K562 (cell line): ENCODE measurements around the gene C2CD4D. TPM values are rescaled to one million over a fixed set of nuclear protein-coding genes. Genes with fewer than 3 reads are reported as not detected.
A peak's percentile ranks its signal among the peaks of the same experiment; 100 is the strongest.

Experiments used
- ATAC-seq: fragments of 200-7000 bp; cut with Tn5 transposase; 3 replicates; pipeline ENCODE4 v1.9.1; 2020; ENCODE audit warnings: moderate library complexity
- BruUV-seq: library from RNA; stranded (reverse); fragments of 400-500 nt; replicated peaks from 2 replicates; lab custom pipeline; 2021; lab: Mats Ljungman, UMichigan
- CTCF ChIA-PET: fragments of 300-600 bp; formaldehyde crosslinking; extraction: SDS; loops from one replicate; lab custom pipeline; 2021; ENCODE audit warnings: low intra/inter-chr PET ratio; lab: Yijun Ruan, JAX
- POLR2A ChIA-PET: fragments of 300-600, 350-650 bp; sonication (Branson Sonifier 250); formaldehyde crosslinking; extraction: SDS; loops from one replicate; lab custom pipeline; 2021; ENCODE audit warnings: antibody characterized with exemption, inconsistent platforms; lab: Yijun Ruan, JAX
- DNase-seq, 4 experiments: peaks; one replicate each; pipeline versions ENCODE4 v3.0.0 to v3.0.0-alpha.2; 2011 to 2018; ENCODE audit warnings: low spot score in 3 of 4, mixed read lengths in 3 of 4; ENCODE audit errors: extremely low read depth in 1 of 4
- FAIRE-seq: peaks from 2 replicates; lab custom pipeline; 2011; peaks lifted over from hg19 to GRCh38; lab: Jason Lieb, UNC
- H2AFZ ChIP-seq: 2 replicates; pipeline ENCODE4 v1.6.0; 2011; ENCODE audit warnings: low read depth, low read length, control low read depth, inconsistent platforms
- H3K27ac ChIP-seq: fragments of 200-600 bp; 3 replicates; pipeline ENCODE4 v1.8.0; 2011; ENCODE audit warnings: low read depth, mild to moderate bottlenecking, control low read depth, inconsistent platforms, low read length, moderate library complexity, mixed read lengths; ENCODE audit errors: extremely low read depth
- H3K27me3 ChIP-seq, 2 experiments: fragments of 300-600 bp in 1 of 2; 2 replicates in 1 of 2; 3 replicates in 1 of 2; pipeline versions ENCODE4 v1.6.0 to v1.8.0; 2011; ENCODE audit warnings: inconsistent platforms in 2 of 2, low read length in 2 of 2, mild to moderate bottlenecking in 1 of 2, mixed read lengths in 1 of 2, moderate library complexity in 1 of 2; ENCODE audit not compliant: control insufficient read depth in 2 of 2, insufficient read depth in 2 of 2
- H3K36me3 ChIP-seq: fragments of 300-600 bp; 3 replicates; pipeline ENCODE4 v1.8.0; 2011; ENCODE audit warnings: mild to moderate bottlenecking, low read length, inconsistent platforms; ENCODE audit not compliant: control insufficient read depth, insufficient read depth
- H3K4me1 ChIP-seq, 2 experiments: fragments of 200-600 bp in 1 of 2; replicated peaks in 1 of 2; 2 replicates in 1 of 2; 3 replicates in 1 of 2; pipeline versions ENCODE4 v1.5.1 to v1.8.0; 2011; ENCODE audit warnings: inconsistent platforms in 2 of 2, low read length in 2 of 2, mild to moderate bottlenecking in 1 of 2, mixed read lengths in 1 of 2, moderate library complexity in 1 of 2; ENCODE audit not compliant: control insufficient read depth in 2 of 2, insufficient read depth in 2 of 2
- H3K4me2 ChIP-seq: 2 replicates; pipeline ENCODE4 v1.6.1; 2011; ENCODE audit warnings: low read length, control low read depth, inconsistent platforms, mixed read lengths; ENCODE audit not compliant: insufficient read depth
- H3K4me3 ChIP-seq: fragments of 200-600 bp; sonication (generic), shearing (Covaris generic); 2 replicates; pipeline ENCODE4 v1.5.1; 2016; ENCODE audit warnings: control low read depth, inconsistent platforms
- H3K79me2 ChIP-seq: fragments of 200-600 bp; 3 replicates; pipeline ENCODE4 v1.8.0; 2011; ENCODE audit warnings: low read length, inconsistent platforms; ENCODE audit not compliant: control insufficient read depth, insufficient read depth
- H3K9ac ChIP-seq, 2 experiments: 2 replicates each; pipeline versions ENCODE4 v1.6.0 to v1.6.1; 2011; ENCODE audit warnings: low read depth in 2 of 2, low read length in 2 of 2, control low read depth in 1 of 2, inconsistent platforms in 1 of 2, mild to moderate bottlenecking in 1 of 2, mixed read lengths in 1 of 2; ENCODE audit not compliant: insufficient read depth in 1 of 2
- H3K9me1 ChIP-seq: one replicate; pipeline ENCODE4 v1.6.0; 2011; ENCODE audit warnings: inconsistent platforms, mild to moderate bottlenecking, low read length, moderate library complexity; ENCODE audit not compliant: control insufficient read depth, insufficient read depth
- H3K9me3 ChIP-seq: replicated peaks from 2 replicates; pipeline ENCODE4 v1.5.1; 2011; ENCODE audit warnings: low read depth, low read length, inconsistent platforms; ENCODE audit not compliant: control insufficient read depth, insufficient read depth
- H4K20me1 ChIP-seq: replicated peaks from 2 replicates; pipeline ENCODE4 v1.6.1; 2011; ENCODE audit warnings: low read length, inconsistent platforms, mixed read lengths; ENCODE audit not compliant: control insufficient read depth, insufficient read depth
- BACH1 ChIP-seq: fragments of 200-800 bp; sonication (Bioruptor generic); IDR thresholded peaks from 2 replicates; pipeline ENCODE4 v1.6.1; 2016; ENCODE audit warnings: missing genetic modification characterization, missing compliant biosample characterization
- CHCHD3 ChIP-seq: fragments of 250-450 bp; sonication (Bioruptor Pico); IDR thresholded peaks from 2 replicates; pipeline ENCODE4 v2.1.2; 2022; ENCODE audit warnings: mild to moderate bottlenecking
- DACH1 ChIP-seq: fragments of 450-650 bp; IDR thresholded peaks from 2 replicates; pipeline ENCODE4 v1.6.1; 2018; ENCODE audit not compliant: partially characterized antibody
- FOXJ2 ChIP-seq: fragments of 200-800 bp; sonication (Bioruptor generic); IDR thresholded peaks from 2 replicates; pipeline ENCODE4 v1.6.1; 2016; ENCODE audit warnings: missing genetic modification characterization, missing compliant biosample characterization
- KLF1 ChIP-seq: fragments of 450-650 bp; IDR thresholded peaks from 2 replicates; pipeline ENCODE4 v1.6.1; 2016; ENCODE audit warnings: missing genetic modification characterization, missing compliant biosample characterization
- NUFIP1 ChIP-seq: fragments of 450-650 bp; IDR thresholded peaks from 2 replicates; pipeline ENCODE4 v1.6.1; 2018; ENCODE audit not compliant: partially characterized antibody
- ZNF347 ChIP-seq: fragments of 450-650 bp; formaldehyde crosslinking; IDR thresholded peaks from 2 replicates; pipeline ENCODE4 v1.4.0; 2020; ENCODE audit warnings: low read depth, mild to moderate bottlenecking, moderate library complexity
- ZNF444 ChIP-seq: fragments of 250-450 bp; sonication (Bioruptor Pico); IDR thresholded peaks from 2 replicates; pipeline ENCODE4 v1.4.0; 2020; ENCODE audit warnings: mild to moderate bottlenecking, moderate library complexity
- ZNF551 ChIP-seq: fragments of 250-450 bp; sonication (Bioruptor Pico); IDR thresholded peaks from 2 replicates; pipeline ENCODE4 v1.5.0; 2021; ENCODE audit warnings: mild to moderate bottlenecking, moderate library complexity
- ZNF561 ChIP-seq: fragments of 450-650 bp; formaldehyde crosslinking; conservative IDR thresholded peaks from 2 replicates; pipeline ENCODE4 v1.4.0; 2020; ENCODE audit warnings: mild to moderate bottlenecking, moderate library complexity
- WGBS: fragments of 100-300 bp; shearing (Covaris generic); methylation state at CpG from one replicate; pipeline ENCODE4 v1.1.6; 2016; ENCODE audit warnings: low coverage, mixed read lengths; ENCODE audit not compliant: insufficient coverage; ENCODE audit errors: missing lambda C conversion rate; 5-methylcytosine and 5-hydroxymethylcytosine counted together
- in situ Hi-C: fragments of 300-500 bp; cut with MboI; formaldehyde crosslinking; loops from 4 replicates; pipeline ENCODE4 v1.15.0; 2018; ENCODE audit warnings: inconsistent platforms, mixed read lengths
- intact Hi-C: fragments of 100-400 bp; cut with micrococcal nuclease; formaldehyde crosslinking; loops from 2 replicates; pipeline ENCODE4 v1.14.2; 2022
- polyA plus RNA-seq, 8 experiments: library from polyadenylated mRNA; depleted of rRNA in 4 of 8; stranded (reverse) in 5 of 8; unstranded in 3 of 8; fragments of >200 nt; fragmentation: Nextera tagmentation in 2 of 8; fragmentation: Illumina TruSeq in 1 of 8; extraction: Ambion mirVana in 2 of 8; extraction: Trizol in 1 of 8; gene quantifications; 2 replicates each; pipeline versions ENCODE4 v1.2.1 to v1.2.3, GENCODE V29; 2011 to 2014; ENCODE audit warnings: inconsistent platforms in 1 of 8, missing spikeins in 1 of 8
- total RNA-seq, 7 experiments: library from RNA; depleted of rRNA in 6 of 7; stranded (reverse); fragments of >200 nt in 6 of 7; fragmentation: Illumina TruSeq in 2 of 7; extraction: Trizol in 2 of 7; gene quantifications; 2 replicates each; pipeline versions ENCODE4 v1.2.1 to v1.2.3, GENCODE V29; 2011 to 2021; ENCODE audit warnings: low replicate concordance in 1 of 7
- TF ChIP-seq, protein P1 (sequence below): fragments of 200-400 bp; formaldehyde crosslinking; IDR thresholded peaks from 2 replicates; pipeline ENCODE4 v1.6.1; 2017; ENCODE audit warnings: mild to moderate bottlenecking, low read depth, low read length, moderate library complexity
- TF ChIP-seq, protein P2 (sequence below): fragments of 450-650 bp; IDR thresholded peaks from one replicate; pipeline ENCODE4 v1.6.1; 2018; ENCODE audit warnings: mild to moderate bottlenecking, moderate library complexity; ENCODE audit not compliant: partially characterized antibody
- TF ChIP-seq, protein P3 (sequence below), 2 experiments: fragments of 450-650 bp; IDR thresholded peaks; 2 replicates each; pipeline ENCODE4 v1.6.1; 2018; ENCODE audit warnings: mild to moderate bottlenecking in 2 of 2, low read depth in 1 of 2; ENCODE audit not compliant: partially characterized antibody in 2 of 2

C2CD4D gene
- total and polyA plus RNA-seq, 9 of the 15 experiments (the other 6 are each of a cell fraction or from before 2014, with no cell fraction given), result not detected

DNA sequence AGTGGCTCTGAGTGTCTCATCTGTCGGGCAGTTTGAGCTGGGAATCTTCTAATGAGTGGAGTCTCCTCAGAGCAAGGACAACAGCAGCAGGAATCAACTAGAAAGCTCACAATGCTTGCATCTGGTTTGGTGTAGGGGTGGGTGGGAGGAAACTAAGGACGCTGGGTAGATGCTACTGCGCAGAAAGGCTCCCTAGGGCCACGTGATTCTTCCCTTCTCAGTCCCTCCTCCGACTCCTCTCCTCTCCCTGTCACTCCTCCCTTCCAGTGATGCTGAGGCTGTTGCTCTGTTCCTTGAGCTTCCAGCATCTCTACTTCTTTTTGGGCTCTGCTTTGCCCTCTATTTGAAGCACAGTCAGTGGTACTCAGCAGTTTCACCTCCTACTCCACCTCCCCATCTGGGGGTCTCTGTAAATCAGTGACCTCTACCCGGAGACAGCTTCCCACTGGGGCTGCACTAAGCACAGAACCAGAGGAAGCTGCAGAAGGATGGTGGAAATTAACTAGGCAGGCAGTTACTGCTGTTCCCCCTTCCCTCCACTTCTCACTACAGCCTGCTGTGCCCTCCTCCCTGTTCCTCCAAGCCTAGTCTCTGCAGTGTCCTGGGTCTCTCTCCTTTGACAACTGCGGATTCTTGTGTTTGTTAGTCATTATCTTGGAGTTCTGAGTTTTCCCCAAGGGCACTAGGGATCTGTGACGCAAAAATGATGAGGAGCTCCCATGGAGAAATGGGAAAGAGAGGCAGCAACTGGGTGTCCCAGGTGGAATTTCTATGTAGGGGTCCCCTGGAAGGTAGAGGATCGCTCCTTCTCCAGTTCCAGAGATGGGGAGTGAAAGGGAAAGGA lies 40.2 kb downstream of the C2CD4D start (continued):
- TF ChIP-seq, protein P1, sequence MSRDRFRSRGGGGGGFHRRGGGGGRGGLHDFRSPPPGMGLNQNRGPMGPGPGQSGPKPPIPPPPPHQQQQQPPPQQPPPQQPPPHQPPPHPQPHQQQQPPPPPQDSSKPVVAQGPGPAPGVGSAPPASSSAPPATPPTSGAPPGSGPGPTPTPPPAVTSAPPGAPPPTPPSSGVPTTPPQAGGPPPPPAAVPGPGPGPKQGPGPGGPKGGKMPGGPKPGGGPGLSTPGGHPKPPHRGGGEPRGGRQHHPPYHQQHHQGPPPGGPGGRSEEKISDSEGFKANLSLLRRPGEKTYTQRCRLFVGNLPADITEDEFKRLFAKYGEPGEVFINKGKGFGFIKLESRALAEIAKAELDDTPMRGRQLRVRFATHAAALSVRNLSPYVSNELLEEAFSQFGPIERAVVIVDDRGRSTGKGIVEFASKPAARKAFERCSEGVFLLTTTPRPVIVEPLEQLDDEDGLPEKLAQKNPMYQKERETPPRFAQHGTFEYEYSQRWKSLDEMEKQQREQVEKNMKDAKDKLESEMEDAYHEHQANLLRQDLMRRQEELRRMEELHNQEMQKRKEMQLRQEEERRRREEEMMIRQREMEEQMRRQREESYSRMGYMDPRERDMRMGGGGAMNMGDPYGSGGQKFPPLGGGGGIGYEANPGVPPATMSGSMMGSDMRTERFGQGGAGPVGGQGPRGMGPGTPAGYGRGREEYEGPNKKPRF, result no peak

DNA sequence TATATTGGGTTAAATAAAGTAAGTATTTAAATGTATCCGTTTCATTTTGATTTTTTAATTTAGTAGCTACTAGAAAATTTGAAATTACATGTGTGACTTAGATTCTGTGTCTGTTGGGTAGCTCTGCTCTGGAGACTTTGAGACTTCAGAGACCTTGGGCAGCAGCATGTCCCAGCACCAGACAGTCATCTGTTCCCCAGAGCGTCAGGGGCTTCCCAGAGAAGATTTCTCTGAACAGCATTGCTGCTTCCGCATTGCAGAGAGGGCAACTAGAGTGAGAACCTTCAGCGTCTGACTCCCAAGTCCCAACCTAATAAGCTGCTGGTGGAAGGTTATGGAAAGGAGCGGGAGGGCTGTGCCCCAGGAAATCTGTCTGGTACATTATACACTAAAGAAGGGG lies 41.0 kb downstream of the C2CD4D start:
- no peaks in the 10 kb centered on the region for H3K36me3 ChIP-seq
- no peak overlapping the region for H3K9ac ChIP-seq
- 8% methylated on average over 5 of the region's 5 CpGs for WGBS
- H3K9me1 ChIP-seq, result no peaks in the 10 kb centered on the region
- intact Hi-C loops (no loop called here), in situ Hi-C loops (no loop called here)
- H4K20me1 ChIP-seq, result peaks cover 19% of the 10 kb centered on the region
- CTCF ChIA-PET, result no interaction called here
- FAIRE-seq (no peak), DNase-seq (no peak), ATAC-seq (0 out of 3 replicates have a peak, but pooled peaks have one; percentile 24)
- no peaks in the 10 kb centered on the region for H3K79me2 ChIP-seq
- no peak overlapping the region for H3K4me2 ChIP-seq
- H3K4me1 ChIP-seq, result peaks cover 0 to 8% of the 10 kb centered on the region in 2 experiments; a peak in 1 of 5 replicates
- H3K9me3 ChIP-seq, result no peaks in the 10 kb centered on the region
- POLR2A ChIA-PET, result interaction anchor here (1.6 kb wide), 1 partner anchor 10 kb away, joined by 5 read pairs; no protein-coding TSS in a partner anchor
- H3K4me3 ChIP-seq, result no peak overlapping the region
- no peak overlapping the region for H3K27ac ChIP-seq
- H2AFZ ChIP-seq, result no peak overlapping the region
- H3K27me3 ChIP-seq, result peaks cover 28 to 57% of the 10 kb centered on the region in 2 experiments
- BruUV-seq, result no TSS peak
- TF ChIP-seq ZNF444, result no peak
- no peak for TF ChIP-seq FOXJ2
- no peak for TF ChIP-seq CHCHD3
- no peak for TF ChIP-seq BACH1 (tag)
- TF ChIP-seq ZNF561 (CRISPR knock-in tag), result no peak
- TF ChIP-seq, protein P2, sequence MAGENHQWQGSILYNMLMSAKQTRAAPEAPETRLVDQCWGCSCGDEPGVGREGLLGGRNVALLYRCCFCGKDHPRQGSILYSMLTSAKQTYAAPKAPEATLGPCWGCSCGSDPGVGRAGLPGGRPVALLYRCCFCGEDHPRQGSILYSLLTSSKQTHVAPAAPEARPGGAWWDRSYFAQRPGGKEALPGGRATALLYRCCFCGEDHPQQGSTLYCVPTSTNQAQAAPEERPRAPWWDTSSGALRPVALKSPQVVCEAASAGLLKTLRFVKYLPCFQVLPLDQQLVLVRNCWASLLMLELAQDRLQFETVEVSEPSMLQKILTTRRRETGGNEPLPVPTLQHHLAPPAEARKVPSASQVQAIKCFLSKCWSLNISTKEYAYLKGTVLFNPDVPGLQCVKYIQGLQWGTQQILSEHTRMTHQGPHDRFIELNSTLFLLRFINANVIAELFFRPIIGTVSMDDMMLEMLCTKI, result no peak
- no peak for TF ChIP-seq NUFIP1
- no peak for TF ChIP-seq ZNF551 (CRISPR knock-in tag)
- no peak for TF ChIP-seq ZNF347
- TF ChIP-seq KLF1 (tag), result no peak
- TF ChIP-seq, protein P3, sequence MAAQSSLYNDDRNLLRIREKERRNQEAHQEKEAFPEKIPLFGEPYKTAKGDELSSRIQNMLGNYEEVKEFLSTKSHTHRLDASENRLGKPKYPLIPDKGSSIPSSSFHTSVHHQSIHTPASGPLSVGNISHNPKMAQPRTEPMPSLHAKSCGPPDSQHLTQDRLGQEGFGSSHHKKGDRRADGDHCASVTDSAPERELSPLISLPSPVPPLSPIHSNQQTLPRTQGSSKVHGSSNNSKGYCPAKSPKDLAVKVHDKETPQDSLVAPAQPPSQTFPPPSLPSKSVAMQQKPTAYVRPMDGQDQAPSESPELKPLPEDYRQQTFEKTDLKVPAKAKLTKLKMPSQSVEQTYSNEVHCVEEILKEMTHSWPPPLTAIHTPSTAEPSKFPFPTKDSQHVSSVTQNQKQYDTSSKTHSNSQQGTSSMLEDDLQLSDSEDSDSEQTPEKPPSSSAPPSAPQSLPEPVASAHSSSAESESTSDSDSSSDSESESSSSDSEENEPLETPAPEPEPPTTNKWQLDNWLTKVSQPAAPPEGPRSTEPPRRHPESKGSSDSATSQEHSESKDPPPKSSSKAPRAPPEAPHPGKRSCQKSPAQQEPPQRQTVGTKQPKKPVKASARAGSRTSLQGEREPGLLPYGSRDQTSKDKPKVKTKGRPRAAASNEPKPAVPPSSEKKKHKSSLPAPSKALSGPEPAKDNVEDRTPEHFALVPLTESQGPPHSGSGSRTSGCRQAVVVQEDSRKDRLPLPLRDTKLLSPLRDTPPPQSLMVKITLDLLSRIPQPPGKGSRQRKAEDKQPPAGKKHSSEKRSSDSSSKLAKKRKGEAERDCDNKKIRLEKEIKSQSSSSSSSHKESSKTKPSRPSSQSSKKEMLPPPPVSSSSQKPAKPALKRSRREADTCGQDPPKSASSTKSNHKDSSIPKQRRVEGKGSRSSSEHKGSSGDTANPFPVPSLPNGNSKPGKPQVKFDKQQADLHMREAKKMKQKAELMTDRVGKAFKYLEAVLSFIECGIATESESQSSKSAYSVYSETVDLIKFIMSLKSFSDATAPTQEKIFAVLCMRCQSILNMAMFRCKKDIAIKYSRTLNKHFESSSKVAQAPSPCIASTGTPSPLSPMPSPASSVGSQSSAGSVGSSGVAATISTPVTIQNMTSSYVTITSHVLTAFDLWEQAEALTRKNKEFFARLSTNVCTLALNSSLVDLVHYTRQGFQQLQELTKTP (IDR thresholded peaks at IDR 0.05; ENCODE audit: low read depth in 1 of 2, partially characterized antibody in 2 of 2), result no peak
- no peak for TF ChIP-seq DACH1
